ENCODE data around the gene NAT9.

Gene NAT9

GRCh38 chr17:74795327-74796020 is 19.3 kb upstream of the NAT9 start:
- Histone ChIP-seq H3K9me3 (ENCODE audit: control insufficient read depth in 2 of 2, low read length in 2 of 2) (no peaks in the 10 kb centered on the region), H3K27me3 (ENCODE audit: control insufficient read depth in 2 of 2, insufficient read depth in 2 of 2, low read length in 2 of 2) (no peaks in the 10 kb centered on the region), H3K27ac (ENCODE audit: low read depth in 2 of 2, low read length in 2 of 2) (no peak overlapping the region), H3K4me1 (ENCODE audit: control insufficient read depth in 2 of 2, insufficient read depth in 2 of 2, low read length in 2 of 2) (peaks cover under 1 to 3% of the 10 kb centered on the region in 2 donors), H3K9ac (ENCODE audit: low read depth in 1 of 2, low read length in 2 of 2) (no peak overlapping the region), H3K4me3 (ENCODE audit: low read length in 2 of 2) (no peak overlapping the region), H3K36me3 (ENCODE audit: control insufficient read depth in 2 of 2, insufficient read depth in 2 of 2, low read length in 2 of 2) (peaks cover 12 to 56% of the 10 kb centered on the region in 2 donors)

GRCh38 chr17:74792586-74793105 is 16.5 kb upstream of the NAT9 start:
- no peak overlapping the region for H3K27ac ChIP-seq (ENCODE audit: low read depth in 2 of 2, low read length in 2 of 2)
- peaks cover 3% of the 10 kb centered on the region in 2 donors for H3K4me1 ChIP-seq (ENCODE audit: control insufficient read depth in 2 of 2, insufficient read depth in 2 of 2, low read length in 2 of 2)
- peaks cover 9 to 44% of the 10 kb centered on the region in 2 donors for H3K36me3 ChIP-seq (ENCODE audit: control insufficient read depth in 2 of 2, insufficient read depth in 2 of 2, low read length in 2 of 2)
- no peak overlapping the region for H3K4me3 ChIP-seq (ENCODE audit: low read length in 2 of 2)
- H3K9ac ChIP-seq (ENCODE audit: low read depth in 1 of 2, low read length in 2 of 2), result no peak overlapping the region
- no peaks in the 10 kb centered on the region for H3K9me3 ChIP-seq (ENCODE audit: control insufficient read depth in 2 of 2, low read length in 2 of 2)
- H3K27me3 ChIP-seq (ENCODE audit: control insufficient read depth in 2 of 2, insufficient read depth in 2 of 2, low read length in 2 of 2), result no peaks in the 10 kb centered on the region

- no peak overlapping the region for H3K4me3 ChIP-seq (ENCODE audit: low read length in 2 of 2)
- H3K9ac ChIP-seq (ENCODE audit: low read depth in 1 of 2, low read length in 2 of 2), result no peak overlapping the region
- peaks cover 3% of the 10 kb centered on the region in 2 donors for H3K4me1 ChIP-seq (ENCODE audit: control insufficient read depth in 2 of 2, insufficient read depth in 2 of 2, low read length in 2 of 2)
- peak overlapping the region in 1 of 2 donors; percentile 3 for H3K27ac ChIP-seq (ENCODE audit: low read depth in 2 of 2, low read length in 2 of 2)
- no peaks in the 10 kb centered on the region for H3K27me3 ChIP-seq (ENCODE audit: control insufficient read depth in 2 of 2, insufficient read depth in 2 of 2, low read length in 2 of 2)
- H3K36me3 ChIP-seq (ENCODE audit: control insufficient read depth in 2 of 2, insufficient read depth in 2 of 2, low read length in 2 of 2), result peaks cover 5 to 32% of the 10 kb centered on the region in 2 donors
- no peaks in the 10 kb centered on the region for H3K9me3 ChIP-seq (ENCODE audit: control insufficient read depth in 2 of 2, low read length in 2 of 2)
Measured at GRCh38 chr17:74790161-74791058, 14.3 kb upstream of the NAT9 start.

GRCh38 chr17:74786431-74787055 is 10.4 kb upstream of the NAT9 start:
- H3K36me3 ChIP-seq (ENCODE audit: control insufficient read depth in 2 of 2, insufficient read depth in 2 of 2, low read length in 2 of 2), result peaks cover 11 to 17% of the 10 kb centered on the region in 2 donors
- peaks cover 3% of the 10 kb centered on the region in 2 donors for H3K4me1 ChIP-seq (ENCODE audit: control insufficient read depth in 2 of 2, insufficient read depth in 2 of 2, low read length in 2 of 2)
- H3K9ac ChIP-seq (ENCODE audit: low read depth in 1 of 2, low read length in 2 of 2), result no peak overlapping the region
- no peaks in the 10 kb centered on the region for H3K9me3 ChIP-seq (ENCODE audit: control insufficient read depth in 2 of 2, low read length in 2 of 2)
- no peak overlapping the region for H3K27ac ChIP-seq (ENCODE audit: low read depth in 2 of 2, low read length in 2 of 2)
- H3K4me3 ChIP-seq (ENCODE audit: low read length in 2 of 2), result no peak overlapping the region
- no peaks in the 10 kb centered on the region for H3K27me3 ChIP-seq (ENCODE audit: control insufficient read depth in 2 of 2, insufficient read depth in 2 of 2, low read length in 2 of 2)

GRCh38 chr17:74785981-74786360 is 9.8 kb upstream of the NAT9 start:
- Histone ChIP-seq H3K4me3 (ENCODE audit: low read length in 2 of 2) (no peak overlapping the region), H3K9me3 (ENCODE audit: control insufficient read depth in 2 of 2, low read length in 2 of 2) (no peaks in the 10 kb centered on the region), H3K36me3 (ENCODE audit: control insufficient read depth in 2 of 2, insufficient read depth in 2 of 2, low read length in 2 of 2) (peaks cover 11 to 17% of the 10 kb centered on the region in 2 donors), H3K4me1 (ENCODE audit: control insufficient read depth in 2 of 2, insufficient read depth in 2 of 2, low read length in 2 of 2) (peaks cover 0 to 3% of the 10 kb centered on the region in 2 donors), H3K9ac (ENCODE audit: low read depth in 1 of 2, low read length in 2 of 2) (no peak overlapping the region), H3K27ac (ENCODE audit: low read depth in 2 of 2, low read length in 2 of 2) (no peak overlapping the region), H3K27me3 (ENCODE audit: control insufficient read depth in 2 of 2, insufficient read depth in 2 of 2, low read length in 2 of 2) (no peaks in the 10 kb centered on the region)

- no peak overlapping the region for H3K27ac ChIP-seq (ENCODE audit: low read depth in 2 of 2, low read length in 2 of 2)
- H3K27me3 ChIP-seq (ENCODE audit: control insufficient read depth in 2 of 2, insufficient read depth in 2 of 2, low read length in 2 of 2), result no peaks in the 10 kb centered on the region
- no peak overlapping the region for H3K4me3 ChIP-seq (ENCODE audit: low read length in 2 of 2)
- no peaks in the 10 kb centered on the region for H3K9me3 ChIP-seq (ENCODE audit: control insufficient read depth in 2 of 2, low read length in 2 of 2)
- H3K36me3 ChIP-seq (ENCODE audit: control insufficient read depth in 2 of 2, insufficient read depth in 2 of 2, low read length in 2 of 2), result peaks cover 11 to 16% of the 10 kb centered on the region in 2 donors
- H3K9ac ChIP-seq (ENCODE audit: low read depth in 1 of 2, low read length in 2 of 2), result no peak overlapping the region
- peaks cover 3 to 4% of the 10 kb centered on the region in 2 donors for H3K4me1 ChIP-seq (ENCODE audit: control insufficient read depth in 2 of 2, insufficient read depth in 2 of 2, low read length in 2 of 2)
Measured at GRCh38 chr17:74785096-74785980, 9.2 kb upstream of the NAT9 start.

- H3K9ac ChIP-seq (ENCODE audit: low read depth in 1 of 2, low read length in 2 of 2), result no peak overlapping the region
- H3K4me3 ChIP-seq (ENCODE audit: low read length in 2 of 2), result no peak overlapping the region
- peaks cover 8 to 14% of the 10 kb centered on the region in 2 donors for H3K36me3 ChIP-seq (ENCODE audit: control insufficient read depth in 2 of 2, insufficient read depth in 2 of 2, low read length in 2 of 2)
- peaks cover 8 to 11% of the 10 kb centered on the region in 2 donors for H3K4me1 ChIP-seq (ENCODE audit: control insufficient read depth in 2 of 2, insufficient read depth in 2 of 2, low read length in 2 of 2)
- no peak overlapping the region for H3K27ac ChIP-seq (ENCODE audit: low read depth in 2 of 2, low read length in 2 of 2)
- H3K27me3 ChIP-seq (ENCODE audit: control insufficient read depth in 2 of 2, insufficient read depth in 2 of 2, low read length in 2 of 2), result no peaks in the 10 kb centered on the region
- H3K9me3 ChIP-seq (ENCODE audit: control insufficient read depth in 2 of 2, low read length in 2 of 2), result no peaks in the 10 kb centered on the region
Measured at GRCh38 chr17:74784125-74784810, 8.1 kb upstream of the NAT9 start.

- H3K27me3 ChIP-seq (ENCODE audit: control insufficient read depth in 2 of 2, insufficient read depth in 2 of 2, low read length in 2 of 2), result no peaks in the 10 kb centered on the region
- no peak overlapping the region for H3K9ac ChIP-seq (ENCODE audit: low read depth in 1 of 2, low read length in 2 of 2)
- no peak overlapping the region for H3K27ac ChIP-seq (ENCODE audit: low read depth in 2 of 2, low read length in 2 of 2)
- no peaks in the 10 kb centered on the region for H3K9me3 ChIP-seq (ENCODE audit: control insufficient read depth in 2 of 2, low read length in 2 of 2)
- no peak overlapping the region for H3K4me3 ChIP-seq (ENCODE audit: low read length in 2 of 2)
- peaks cover 9 to 16% of the 10 kb centered on the region in 2 donors for H3K4me1 ChIP-seq (ENCODE audit: control insufficient read depth in 2 of 2, insufficient read depth in 2 of 2, low read length in 2 of 2)
- H3K36me3 ChIP-seq (ENCODE audit: control insufficient read depth in 2 of 2, insufficient read depth in 2 of 2, low read length in 2 of 2), result peaks cover 8 to 9% of the 10 kb centered on the region in 2 donors
Measured at GRCh38 chr17:74782571-74782970, 6.4 kb upstream of the NAT9 start.
